GM23248 (cell line): ENCODE measurements around the gene LINGO1.

ENCODE experiments used
- EZH2 ChIP-seq: fragments of 200-600 bp; sonication (generic); IDR thresholded peaks from 2 replicates; pipeline ENCODE4 v1.6.1; 2018; ENCODE audit warnings: antibody characterized with exemption, mild to moderate bottlenecking; ENCODE audit not compliant: insufficient read depth, poor library complexity, severe bottlenecking
- EZH2phosphoT487 ChIP-seq: fragments of 200-600 bp; sonication (generic); IDR thresholded peaks from 2 replicates; pipeline ENCODE4 v1.6.1; 2018; ENCODE audit warnings: antibody characterized with exemption, moderate library complexity, mild to moderate bottlenecking, low read depth; ENCODE audit not compliant: insufficient read depth

DNA sequence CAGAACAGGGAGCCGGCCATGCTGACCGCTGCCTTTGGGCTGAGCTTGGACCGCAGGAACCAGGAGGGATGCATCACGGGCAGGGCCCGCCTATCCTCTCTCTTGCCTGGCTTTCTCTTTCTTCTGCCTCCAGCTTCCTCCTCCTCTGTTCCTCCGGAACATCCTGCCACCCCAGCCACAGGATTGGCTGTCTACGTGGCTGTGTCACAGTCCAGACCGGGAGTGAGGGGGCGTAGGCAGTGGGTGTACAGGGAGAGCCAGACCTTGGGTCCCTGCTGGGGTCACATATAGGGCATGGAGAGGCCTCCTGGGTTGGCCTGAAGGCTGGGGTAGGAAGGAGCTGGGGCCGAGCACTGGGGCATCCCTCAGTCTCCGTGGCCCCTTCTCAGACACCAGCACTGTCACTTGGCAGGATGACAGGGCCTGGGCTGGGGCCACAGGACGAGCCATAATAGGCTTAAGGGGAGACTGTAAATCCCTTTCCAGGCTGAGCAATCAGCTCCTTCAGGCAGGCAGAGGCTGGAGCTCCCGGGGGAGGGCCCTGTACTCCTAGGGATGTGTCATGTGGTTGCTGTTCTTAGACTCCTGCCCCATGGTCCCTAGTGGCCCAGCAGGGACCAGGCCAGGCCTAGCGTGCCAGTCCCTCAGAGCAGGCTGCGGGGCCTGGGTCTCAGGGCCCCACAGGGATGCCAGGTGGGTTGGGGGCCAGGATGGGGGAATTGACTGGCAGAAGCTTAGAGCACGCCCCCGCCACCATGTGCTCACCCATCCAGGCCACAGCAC is 25.4 kb downstream of the LINGO1 start:
- TF ChIP-seq EZH2 = no peak
- no peak for TF ChIP-seq EZH2phosphoT487
